HG03196 (cell line): ENCODE measurements around the gene ZNF746.
"Not testable (repeated sequence)": the region's sequence is repeated elsewhere in the genome, so short reads cannot be mapped to it uniquely, and the experiment has no call there.

Source experiments
- ATAC-seq: cut with Tn5 transposase; IDR thresholded peaks from one replicate; pipeline ENCODE4 v1.9.1; 2021; ENCODE audit not compliant: unreplicated experiment

The ZNF746 gene

DNA sequence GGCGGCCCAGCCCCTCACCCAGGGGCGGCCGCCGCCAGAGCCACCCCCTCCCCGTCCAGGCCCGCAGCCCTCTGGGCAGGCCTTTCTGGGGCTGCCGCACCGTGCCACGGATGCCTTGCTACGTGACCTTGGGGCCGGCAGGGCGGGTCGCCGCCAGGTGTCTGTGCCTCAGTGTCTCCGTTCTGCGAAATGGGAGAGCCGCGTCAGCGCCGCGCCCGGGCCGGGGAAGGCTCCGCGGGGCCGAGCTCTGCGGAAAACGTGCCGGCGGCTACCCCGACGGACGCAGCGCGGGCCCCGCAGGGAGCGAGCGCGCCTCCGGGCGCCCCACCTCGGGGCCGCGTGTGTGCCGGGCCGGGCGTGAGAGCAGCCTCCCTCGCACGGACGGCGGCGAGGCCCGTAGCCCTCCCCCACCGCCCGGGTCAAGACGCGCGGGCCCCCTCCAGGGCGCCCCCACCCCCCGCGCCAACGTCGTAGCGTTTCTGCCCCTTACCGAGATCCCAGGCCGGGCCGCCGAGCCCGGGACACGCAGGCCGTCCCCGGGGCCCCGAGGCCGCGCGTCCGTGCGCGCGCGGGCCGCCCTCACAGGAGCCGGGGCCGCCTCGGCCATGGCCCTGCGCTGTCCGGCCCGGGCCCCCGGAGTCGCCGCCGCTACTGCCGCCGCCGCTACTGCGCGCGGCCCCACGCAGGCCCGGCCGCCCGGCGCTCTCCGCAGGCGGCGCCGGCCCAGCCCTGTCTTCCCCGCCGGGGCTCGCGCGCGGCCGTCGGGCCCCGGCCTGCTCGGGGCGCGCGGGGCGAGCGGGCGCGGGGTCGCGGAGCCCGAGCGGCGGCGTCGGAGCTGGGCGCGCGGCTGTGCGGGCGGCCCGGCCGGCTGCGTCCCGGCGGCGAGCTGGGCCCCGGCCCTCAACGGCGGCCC lies 37.8 kb downstream of the ZNF746 start:
- ATAC-seq, result peak; percentile 32

GRCh38 chr7:149459201-149459539 lies 38.4 kb downstream of the ZNF746 start:
- no peak for ATAC-seq

- no peak for ATAC-seq
Measured at GRCh38 chr7:149458235-149458634, 39.4 kb downstream of the ZNF746 start.

DNA sequence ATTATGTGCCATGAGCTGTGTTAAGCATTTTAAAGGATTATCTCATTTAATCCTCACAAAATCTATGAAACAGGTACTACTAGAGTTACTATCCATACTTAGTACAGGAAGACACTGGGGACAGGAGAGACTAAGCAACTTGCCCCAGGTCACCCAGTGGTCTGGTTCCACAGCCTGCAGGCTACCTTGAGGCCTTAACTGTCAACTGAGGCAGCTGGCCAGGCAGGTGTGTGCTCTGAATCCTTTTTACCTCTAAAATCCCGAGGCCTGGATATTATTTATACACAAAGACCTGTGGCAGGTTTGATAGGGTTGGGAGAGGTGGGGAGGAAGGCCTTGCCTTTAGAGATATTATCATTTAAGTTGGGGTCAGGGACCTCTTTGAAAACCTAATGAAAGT lies 39.8 kb downstream of the ZNF746 start:
- no peak for ATAC-seq

DNA sequence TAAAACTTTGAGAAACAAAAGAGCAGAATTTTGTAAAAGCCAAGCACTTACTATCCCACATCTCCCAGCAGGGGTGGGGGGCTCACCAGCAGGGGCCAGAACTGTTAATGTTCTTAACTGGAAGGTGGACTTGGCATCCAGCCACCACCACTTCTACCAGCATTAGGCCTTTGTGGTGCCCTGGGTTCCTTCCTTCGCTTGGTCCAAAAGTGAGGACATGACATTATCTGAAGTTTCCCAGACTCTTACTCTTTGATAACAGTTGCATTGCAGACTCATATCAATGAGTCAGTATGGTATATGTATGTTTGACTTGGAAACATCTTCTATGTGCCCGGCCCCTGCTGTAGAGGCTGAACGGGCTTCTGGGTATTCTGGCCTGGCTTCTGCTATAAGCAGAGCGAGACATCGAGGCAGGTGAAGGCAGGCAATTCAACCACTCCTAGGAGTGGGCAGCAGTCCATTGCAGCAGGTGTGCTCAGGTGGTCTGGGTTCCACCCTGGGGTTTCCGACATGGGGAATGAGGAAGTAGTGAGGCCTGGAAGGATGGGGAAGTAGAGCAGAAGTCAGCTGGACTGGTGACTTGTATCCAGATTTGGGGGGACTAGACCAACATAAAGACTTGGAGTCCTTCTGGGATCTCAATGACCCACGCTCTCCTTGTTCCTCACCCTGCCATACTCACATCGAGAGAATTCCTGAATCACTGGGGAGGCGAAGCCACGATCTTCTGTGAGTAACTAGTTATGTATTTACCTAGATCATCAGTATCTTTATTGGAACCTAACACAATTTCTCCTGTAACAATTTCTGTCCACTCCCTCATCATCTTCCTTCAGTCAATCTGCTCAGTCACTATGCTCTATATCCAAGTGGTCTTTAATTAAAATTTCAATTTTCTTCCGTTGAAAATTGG lies 40.8 kb downstream of the ZNF746 start:
- ATAC-seq, result no peak

- ATAC-seq, result no peak
Measured at GRCh38 chr7:149455175-149455950, 42.2 kb downstream of the ZNF746 start.

DNA sequence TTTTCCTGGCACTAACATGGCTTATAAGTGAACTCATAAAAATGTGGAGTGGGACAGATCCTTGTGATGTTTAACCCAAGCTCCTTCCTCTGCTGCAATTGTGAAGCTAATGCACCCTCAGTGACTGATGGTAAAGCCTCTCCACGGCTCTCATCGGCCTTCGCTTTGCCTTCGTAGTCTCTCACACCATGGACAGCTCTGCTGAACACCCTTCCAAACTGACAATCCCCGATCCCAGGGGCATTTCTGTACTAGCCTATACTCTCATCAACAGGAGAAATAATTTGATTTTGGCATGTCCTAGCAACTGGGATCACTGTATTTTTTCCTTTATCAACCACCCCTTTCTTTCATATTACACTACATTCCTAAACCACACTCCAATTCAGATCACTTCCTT lies 42.9 kb downstream of the ZNF746 start:
- no peak for ATAC-seq

GRCh38 chr7:149454006-149454405 lies 43.6 kb downstream of the ZNF746 start:
- ATAC-seq, result no peak

DNA sequence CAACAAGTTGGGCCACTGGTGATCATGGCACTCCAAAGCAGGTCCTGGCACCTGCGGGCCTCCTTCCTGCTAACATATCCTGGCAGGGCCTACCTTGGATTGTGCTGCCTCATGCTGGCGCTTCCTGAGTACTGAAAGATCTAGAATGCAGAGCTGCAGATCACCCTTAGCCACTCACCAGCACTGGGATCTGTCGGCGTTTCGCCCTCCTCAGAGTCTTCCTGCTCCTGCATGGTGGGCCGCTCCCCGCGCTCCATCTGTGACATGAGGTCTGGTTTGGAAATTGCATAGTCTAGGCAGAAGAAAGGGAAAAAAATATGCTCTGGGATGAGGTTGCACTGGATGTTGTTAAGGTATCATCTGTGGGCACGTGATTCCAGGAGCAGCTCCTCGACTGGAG lies 46.8 kb downstream of the ZNF746 start:
- ATAC-seq, result no peak

DNA sequence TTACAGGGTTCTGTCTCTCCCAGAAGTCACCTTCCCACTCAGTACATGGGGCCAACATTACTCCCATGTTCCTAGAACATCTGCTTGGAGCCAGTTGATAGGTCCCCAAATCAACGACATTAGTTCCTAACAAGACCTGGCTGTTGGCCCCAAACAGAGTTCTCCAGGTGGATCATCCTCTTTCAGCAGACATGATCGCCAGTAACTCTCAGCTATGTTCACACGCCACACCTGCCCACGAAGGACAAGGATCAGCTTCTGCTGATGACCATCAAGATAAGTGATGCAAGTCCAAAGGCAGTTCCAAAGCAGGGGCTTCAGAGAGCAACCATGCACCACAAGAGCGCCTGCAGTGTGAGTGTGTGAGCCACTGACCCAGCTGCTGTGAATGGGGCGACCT lies 47.7 kb downstream of the ZNF746 start:
- ATAC-seq, result no peak

- ATAC-seq, result no peak
Measured at GRCh38 chr7:149448961-149449360, 48.6 kb downstream of the ZNF746 start.

DNA sequence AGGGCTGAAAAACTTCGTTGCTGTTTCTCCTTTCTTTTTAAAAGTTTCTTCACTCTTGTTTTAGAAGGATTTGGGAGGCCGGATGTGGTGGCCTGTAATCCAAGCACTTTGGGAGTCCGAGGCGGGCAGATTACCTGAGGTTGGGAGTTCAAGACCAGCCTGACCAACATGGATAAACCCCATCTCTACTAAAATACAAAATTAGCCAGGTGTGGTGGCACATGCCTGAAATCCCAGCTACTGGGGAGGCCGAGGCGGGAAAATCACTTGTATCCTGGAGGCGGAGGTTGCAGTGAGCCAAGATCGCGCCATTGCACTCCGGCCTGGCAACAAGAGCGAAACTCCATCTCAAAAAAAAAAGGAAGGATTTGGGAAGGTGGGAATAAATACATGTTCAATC lies 51.6 kb downstream of the ZNF746 start:
- ATAC-seq, result not testable (repeated sequence)

DNA sequence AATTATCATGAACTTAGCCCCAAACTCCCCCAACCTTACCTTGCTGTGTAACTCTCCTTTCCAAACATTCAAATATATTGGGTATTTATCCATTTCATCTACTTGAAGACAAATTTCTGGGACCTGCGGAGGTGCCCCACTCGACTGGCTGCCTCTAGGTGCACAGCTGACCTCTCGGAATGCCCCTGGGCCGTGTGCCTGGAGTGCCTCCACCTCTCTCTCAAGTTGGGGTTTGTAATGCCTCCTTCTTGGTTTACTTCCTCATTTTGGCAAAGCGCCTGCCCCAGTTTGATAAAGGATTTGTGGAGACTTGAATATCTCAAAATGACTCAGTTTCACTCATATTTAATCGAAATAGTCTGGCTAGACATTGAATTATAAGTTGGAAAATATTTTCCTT lies 53.3 kb downstream of the ZNF746 start:
- ATAC-seq, result no peak

DNA sequence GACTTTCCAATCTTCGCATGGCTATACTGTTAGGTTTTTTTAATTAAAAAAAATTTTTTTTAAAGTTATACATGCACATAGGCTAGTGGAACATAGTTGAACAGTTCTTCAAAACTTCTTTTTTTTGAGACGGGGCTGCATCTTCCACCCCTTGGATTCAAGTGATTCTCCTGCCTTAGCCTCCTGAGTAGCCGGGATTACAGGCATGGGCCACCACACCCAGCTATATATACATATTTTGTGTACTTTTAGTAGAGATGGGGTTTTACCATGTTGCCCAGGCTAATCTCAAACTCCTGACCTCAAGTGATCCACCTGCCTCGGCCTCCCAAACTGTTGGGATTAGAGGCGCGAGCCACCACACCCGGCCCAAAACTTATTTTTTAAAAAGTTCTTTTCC lies 54.1 kb downstream of the ZNF746 start:
- no peak for ATAC-seq

DNA sequence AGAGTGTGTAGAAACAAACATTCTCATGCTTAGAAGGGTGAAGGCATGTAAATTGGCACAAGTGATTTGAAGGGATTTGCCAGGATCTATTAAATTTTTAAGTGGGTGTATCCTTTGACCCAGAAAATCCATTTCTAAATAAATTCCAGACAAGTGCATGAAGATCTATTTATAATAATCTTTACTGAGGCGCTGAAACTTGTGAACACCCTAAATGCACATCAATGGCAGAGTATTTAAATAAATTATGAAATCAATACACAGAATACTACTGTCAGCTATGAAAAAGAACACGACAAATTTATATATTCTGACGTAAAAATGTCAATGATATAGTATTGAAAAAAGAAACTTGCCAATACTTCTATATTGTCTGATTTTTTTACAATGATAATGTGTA lies 54.7 kb downstream of the ZNF746 start:
- no peak for ATAC-seq

GRCh38 chr7:149440222-149440621 lies 57.4 kb downstream of the ZNF746 start:
- no peak for ATAC-seq

GRCh38 chr7:149436358-149436757 lies 61.3 kb downstream of the ZNF746 start:
- ATAC-seq, result no peak

GRCh38 chr7:149433124-149433523 lies 64.5 kb downstream of the ZNF746 start:
- ATAC-seq, result no peak

DNA sequence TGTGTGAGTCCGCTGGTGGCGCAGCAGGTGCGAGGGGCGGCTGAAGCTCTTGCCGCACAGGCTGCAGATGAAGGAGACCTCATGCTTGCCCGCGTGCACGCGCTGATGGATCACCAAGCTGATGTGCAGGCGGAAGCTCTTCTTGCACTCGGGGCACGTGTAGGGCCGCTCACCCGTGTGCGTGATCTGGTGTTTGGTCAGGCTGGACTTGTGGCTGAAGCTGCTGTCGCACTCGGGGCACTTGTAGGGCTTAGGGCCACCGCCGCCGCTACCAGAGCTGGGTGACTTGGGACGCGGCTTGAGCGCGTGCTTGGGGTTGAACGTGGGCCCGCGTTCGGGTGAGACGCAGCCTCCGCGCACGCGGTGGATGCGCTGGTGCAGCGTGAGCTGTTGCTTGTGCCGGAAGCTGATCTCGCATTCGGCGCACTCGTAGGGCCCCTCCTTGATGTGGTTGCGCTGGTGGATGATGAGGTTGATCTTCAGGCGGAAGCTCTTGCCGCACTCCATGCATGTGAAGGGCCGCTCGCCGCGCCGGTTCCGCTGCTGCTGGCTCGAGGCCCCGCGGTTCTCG lies 65.4 kb downstream of the ZNF746 start:
- ATAC-seq, result no peak

DNA sequence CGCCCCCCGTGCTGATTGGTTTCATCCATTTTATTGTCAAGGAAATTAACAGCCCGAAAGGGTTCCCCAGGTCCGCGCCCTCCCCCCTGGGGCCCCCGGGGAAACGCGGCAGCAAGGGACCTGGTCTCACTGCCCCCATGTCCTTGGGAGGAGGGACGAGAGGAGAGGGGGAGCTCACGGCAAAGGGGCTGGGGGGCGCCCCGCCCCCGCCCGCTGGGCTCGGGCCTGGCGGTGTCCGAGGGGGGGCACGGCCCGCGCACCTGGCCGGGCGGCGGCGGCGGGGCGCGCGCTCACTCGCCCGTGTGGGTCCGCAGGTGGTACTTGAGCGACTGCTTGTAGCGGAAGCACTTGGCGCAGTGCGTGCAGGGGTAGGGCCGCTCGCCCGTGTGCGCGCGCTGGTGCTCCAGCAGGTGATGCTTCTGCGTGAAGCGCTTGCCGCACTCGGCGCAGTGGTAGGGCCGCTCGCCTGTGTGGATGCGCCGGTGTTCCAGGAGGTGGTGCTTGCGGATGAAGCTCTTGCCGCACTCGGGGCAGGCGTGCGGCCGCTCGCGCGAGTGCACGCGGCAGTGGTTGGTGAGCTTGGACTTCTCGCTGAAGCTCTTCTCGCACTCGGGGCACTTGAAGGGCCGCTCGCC lies 66.0 kb downstream of the ZNF746 start:
- ATAC-seq, result no peak
